Islet precursor cell (in vitro differentiated cells): ENCODE data around the gene LSMEM2.
"Not testable (repeated sequence)": the region's sequence is repeated elsewhere in the genome, so short reads cannot be mapped to it uniquely, and the experiment has no call there.

Source experiments
- DNase-seq: peaks from one replicate; pipeline ENCODE4 v3.0.0-alpha.2; 2018

Gene LSMEM2

GRCh38 chr3:50278880-50279224 is at the start of gene LSMEM2:
Gene LSMEM2 (plus strand): TSS chr3:50279087. CDS start chr3:50279114, 27 bp downstream.
- DNase-seq, result no peak

GRCh38 chr3:50229490-50229889 is 49.4 kb upstream of the LSMEM2 start:
- no peak for DNase-seq

- DNase-seq, result no peak
Observed at GRCh38 chr3:50230104-50230793, 48.6 kb upstream of the LSMEM2 start.

- no peak for DNase-seq
Observed at GRCh38 chr3:50230794-50231125, 48.1 kb upstream of the LSMEM2 start.

DNA sequence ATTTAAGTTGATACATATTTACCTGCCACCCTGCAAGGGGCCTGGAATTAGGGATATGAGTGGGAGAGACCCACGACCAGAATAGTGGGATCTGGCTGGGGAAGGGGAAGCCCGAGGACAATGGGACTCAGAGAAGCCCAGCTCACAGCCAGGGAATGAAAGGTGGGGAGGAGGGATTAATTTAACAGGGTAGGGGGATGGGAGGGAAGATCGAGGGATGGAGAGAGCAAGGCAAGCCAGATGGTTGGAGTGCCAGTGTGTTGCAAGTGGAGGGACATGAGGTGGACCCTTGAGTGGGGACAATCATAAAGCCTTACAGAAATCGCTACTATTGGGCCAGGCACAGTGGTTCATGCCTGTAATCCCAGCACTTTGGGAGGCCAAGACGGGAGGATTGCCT is 47.3 kb upstream of the LSMEM2 start:
- DNase-seq, result no peak

GRCh38 chr3:50232303-50232702 is 46.6 kb upstream of the LSMEM2 start:
- DNase-seq, result no peak

DNA sequence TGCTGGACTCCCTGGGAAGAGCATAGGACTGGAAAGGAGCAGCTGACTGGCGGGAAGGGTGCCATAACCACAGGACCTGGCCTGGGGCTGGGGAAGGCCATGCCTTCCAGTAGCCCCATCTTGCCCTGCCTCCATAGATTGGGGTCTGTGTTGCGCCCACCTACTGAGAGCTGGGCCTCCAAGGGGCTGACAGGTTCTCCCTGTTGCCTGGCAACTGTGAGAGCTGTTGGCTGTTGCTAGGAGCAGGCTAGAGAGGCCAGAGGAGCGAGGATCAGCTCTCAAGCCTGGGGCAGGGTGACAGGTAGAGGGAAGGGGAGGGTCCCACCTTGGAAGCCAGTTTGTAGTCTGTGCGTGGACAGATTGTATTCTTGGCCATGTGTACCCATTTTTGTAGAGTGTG is 45.7 kb upstream of the LSMEM2 start:
- DNase-seq, result no peak

GRCh38 chr3:50235716-50236483 is 43.0 kb upstream of the LSMEM2 start, which contains the start of gene GNAI2:
Gene GNAI2 (plus strand): TSS chr3:50236204. CDS start chr3:50236336, 132 bp downstream.
- peak; percentile 100 for DNase-seq

DNA sequence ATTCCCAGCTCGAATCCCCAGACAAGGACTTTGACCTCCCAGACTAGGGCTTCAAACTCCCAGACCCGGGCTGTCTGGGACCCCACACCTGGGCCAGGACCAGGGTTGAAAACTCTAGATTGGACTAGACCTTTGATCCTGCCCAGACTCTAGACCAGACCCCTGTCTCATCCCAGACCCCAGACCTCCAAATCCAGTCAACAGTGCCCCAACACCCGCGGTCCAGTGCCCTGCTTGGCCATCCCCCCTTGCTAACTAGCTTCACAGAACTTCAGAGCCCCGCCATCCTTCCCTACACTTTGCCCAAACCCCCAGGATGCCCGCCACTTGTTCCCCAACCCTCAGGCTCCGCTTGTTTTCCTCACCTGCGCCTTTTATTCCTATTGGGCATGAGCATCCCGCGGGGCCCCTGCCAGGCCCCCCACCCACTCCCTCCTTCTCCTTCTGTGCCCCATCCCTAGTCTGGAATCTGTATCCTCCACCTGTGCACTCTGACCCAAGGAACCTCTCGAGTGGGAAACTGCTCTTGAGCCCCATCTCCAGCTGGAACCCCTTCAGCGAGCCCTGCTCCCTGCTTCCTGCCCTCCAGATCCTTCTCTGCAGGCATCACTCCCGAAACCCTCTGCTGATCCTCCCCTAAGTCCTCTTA is 42.3 kb upstream of the LSMEM2 start:
- DNase-seq, result no peak

DNA sequence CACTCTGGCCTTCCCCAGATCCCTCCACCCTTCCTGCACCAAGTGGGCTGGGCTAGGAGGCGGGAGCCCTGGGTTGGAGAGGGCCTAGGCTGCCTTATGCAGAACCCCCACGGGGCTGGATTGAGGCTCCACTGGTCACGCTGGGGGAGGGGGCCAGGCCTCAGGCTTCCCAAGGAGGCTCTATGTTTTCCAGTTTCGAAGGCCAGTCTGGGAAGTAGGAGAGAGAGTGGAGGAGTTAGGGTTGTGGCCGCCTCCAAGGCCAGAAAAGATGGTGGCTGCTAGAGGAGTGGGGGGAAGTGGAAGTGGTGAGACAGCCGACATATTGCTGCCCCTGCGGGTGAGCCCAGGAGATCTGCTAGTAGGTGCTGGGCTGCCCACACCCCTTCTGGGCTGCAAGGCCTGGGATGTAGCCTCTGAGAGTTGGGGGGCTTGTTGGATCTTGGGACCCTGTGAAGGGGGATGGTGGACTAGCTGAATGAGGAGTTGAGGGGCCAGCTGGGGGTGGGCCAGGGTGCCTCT is 41.7 kb upstream of the LSMEM2 start:
- DNase-seq, result peak; percentile 70

GRCh38 chr3:50237754-50238548 is 40.9 kb upstream of the LSMEM2 start:
- DNase-seq, result peak; percentile 93

- DNase-seq, result no peak
Observed at GRCh38 chr3:50238549-50239026, 40.3 kb upstream of the LSMEM2 start.

DNA sequence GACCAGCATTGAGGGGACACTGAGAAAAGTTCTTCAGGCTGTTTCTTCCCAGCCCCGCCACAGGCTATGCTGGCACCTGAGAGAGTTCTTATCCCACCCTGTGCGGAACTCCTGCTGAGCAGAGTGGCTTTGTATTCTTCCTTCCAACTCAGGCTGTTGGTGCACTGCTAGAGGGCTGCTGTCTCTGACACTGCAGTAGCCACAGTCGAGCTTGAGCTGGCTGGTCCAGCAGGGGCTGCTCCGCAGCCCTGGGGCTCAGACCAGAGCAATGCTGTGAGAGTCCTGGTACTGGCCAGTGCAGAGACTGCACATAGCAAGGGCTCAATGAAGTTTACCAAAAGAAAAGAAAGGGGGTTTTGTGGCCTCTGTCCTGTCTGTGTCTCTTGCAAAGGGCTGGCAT is 39.2 kb upstream of the LSMEM2 start:
- DNase-seq, result no peak

GRCh38 chr3:50241163-50241562 is 37.7 kb upstream of the LSMEM2 start:
- no peak for DNase-seq

- no peak for DNase-seq
Observed at GRCh38 chr3:50241713-50242380, 37.0 kb upstream of the LSMEM2 start.

DNA sequence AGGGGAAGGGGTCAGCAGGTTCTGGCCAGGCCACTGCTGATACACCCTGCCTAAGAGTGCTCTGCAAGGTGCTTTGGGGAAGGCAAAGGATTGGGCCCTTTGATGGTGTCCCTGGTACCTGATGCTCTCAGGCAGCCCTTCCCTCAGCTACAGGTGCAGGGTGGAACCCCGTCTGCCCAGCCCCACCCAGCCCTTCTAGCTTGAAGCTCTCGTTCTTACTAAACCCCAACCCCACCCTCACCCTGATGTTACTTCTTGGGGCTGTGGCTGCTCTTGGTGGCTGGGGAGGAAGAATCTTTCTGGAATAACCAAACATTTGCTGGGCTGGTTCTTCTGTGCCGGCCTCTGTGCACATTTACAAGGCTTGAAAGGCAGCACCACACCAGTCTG is 36.5 kb upstream of the LSMEM2 start:
- no peak for DNase-seq

GRCh38 chr3:50242851-50243542 is 35.9 kb upstream of the LSMEM2 start:
- DNase-seq, result no peak

GRCh38 chr3:50243543-50243895 is 35.4 kb upstream of the LSMEM2 start:
- no peak for DNase-seq

DNA sequence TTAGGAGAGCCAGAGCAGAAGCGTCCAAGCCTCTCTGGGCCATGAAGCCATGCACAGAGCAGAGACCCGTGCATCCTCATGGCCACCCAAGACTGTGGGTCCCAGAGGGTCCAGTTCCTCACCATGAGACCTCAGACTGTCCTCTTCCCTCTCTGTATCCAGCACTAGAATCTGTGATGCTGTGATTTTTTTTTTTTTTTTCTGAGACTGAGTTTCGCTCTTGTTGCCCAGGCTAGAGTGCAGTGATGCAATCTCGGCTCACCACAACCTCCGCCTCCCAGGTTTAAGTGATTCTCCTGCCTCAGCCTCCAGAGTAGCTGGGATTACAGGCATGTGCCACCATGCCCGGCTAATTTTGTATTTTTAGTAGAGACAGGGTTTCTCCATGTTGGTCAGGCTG is 34.1 kb upstream of the LSMEM2 start:
- DNase-seq, result not testable (repeated sequence)

DNA sequence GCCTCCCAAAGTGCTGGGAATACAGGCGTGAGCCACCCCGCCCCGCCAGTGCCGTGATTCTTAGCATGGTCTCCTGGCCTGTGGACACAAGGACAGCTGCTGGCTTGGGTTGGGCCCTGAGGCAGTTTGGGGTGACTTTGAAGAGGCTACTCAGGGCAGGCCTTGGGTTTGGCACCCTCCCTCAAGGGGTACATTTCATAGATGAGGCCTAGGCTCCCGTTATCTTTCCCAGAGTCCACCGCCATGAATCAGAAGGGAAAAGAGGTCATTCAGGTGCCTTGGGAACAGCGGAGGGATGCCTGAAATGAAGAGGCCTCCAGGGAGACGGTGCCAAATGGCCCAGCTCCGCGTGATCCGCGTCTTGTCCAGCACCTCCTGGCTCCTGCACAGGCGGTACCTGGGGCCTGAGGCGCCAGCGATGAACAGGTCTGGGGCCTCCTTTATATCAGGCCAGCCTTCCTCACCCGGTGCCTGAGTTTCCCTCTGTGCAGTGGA is 33.6 kb upstream of the LSMEM2 start:
- no peak for DNase-seq

- peak; percentile 92 for DNase-seq
Observed at GRCh38 chr3:50245831-50246516, 32.9 kb upstream of the LSMEM2 start.
